Vagina (tissue), 2 donors: ENCODE results near the gene NME4.
"Not testable (repeated sequence)": the region's sequence is repeated elsewhere in the genome, so short reads cannot be mapped to it uniquely, and the experiment has no call there.

Experiments used
- CTCF ChIP-seq, 3 experiments: fragments of 450-650 bp in 2 of 3; fragments of 200-600 bp in 1 of 3; sonication (generic) in 1 of 3; IDR thresholded peaks; one replicate each; pipeline ENCODE4 v1.5.1; 2017 to 2019; ENCODE audit warnings: antibody characterized with exemption in 3 of 3, mild to moderate bottlenecking in 2 of 3, moderate library complexity in 2 of 3
- POLR2A ChIP-seq, 2 donors: fragments of 450-650 bp; IDR thresholded peaks; one replicate each; pipeline ENCODE4 v1.6.1; 2017; ENCODE audit warnings: antibody characterized with exemption in 2 of 2, mild to moderate bottlenecking in 2 of 2, moderate library complexity in 2 of 2
- POLR2AphosphoS5 ChIP-seq, 2 donors: sonication (generic); formaldehyde crosslinking; IDR thresholded peaks; one replicate each; pipeline ENCODE4 v1.9.0; 2017; ENCODE audit warnings: antibody characterized with exemption in 2 of 2, mild to moderate bottlenecking in 2 of 2, low read depth in 1 of 2; ENCODE audit not compliant: insufficient read depth in 1 of 2

- TF ChIP-seq CTCF (IDR thresholded peaks at IDR 0.05); POLR2AphosphoS5 (IDR thresholded peaks at IDR 0.05; ENCODE audit: insufficient read depth in 1 of 2, low read depth in 1 of 2); POLR2A (IDR thresholded peaks at IDR 0.05): not testable (repeated sequence)
Measured at GRCh38 chr16:387761-388666, 9.0 kb upstream of the NME4 start.
